Measurements from ENCODE around the gene ARMC5. TPM values are rescaled to one million over a fixed set of nuclear protein-coding genes. Genes with fewer than 3 reads are reported as not detected.

The ARMC5 gene
- total RNA-seq, 4 donors from 2014 or later, result 2.5 to 7.7 (median 4.4) TPM

DNA sequence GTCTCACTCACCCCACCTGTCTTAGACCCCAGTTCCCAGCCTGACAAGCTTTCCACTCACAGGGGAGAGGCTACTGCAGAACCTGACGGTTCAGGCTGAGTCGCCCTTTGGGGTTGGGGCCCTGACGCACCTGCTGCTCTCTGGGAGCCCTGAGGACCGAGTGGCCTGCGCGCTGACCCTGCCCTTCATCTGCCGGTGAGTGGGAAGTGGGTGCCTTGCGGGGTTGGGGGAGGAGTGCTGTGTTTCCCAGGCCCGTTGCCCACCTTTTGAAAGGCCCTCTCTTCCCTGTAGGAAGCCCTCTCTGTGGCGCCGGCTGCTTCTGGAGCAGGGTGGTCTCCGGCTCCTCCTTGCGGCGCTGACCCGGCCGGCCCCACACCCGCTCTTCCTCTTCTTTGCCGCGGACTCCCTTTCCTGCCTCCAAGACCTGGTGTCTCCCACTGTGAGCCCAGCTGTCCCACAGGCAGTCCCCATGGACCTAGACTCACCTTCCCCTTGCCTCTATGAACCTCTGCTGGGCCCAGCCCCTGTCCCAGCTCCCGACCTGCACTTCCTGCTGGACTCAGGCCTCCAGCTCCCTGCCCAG lies 6.6 kb downstream of the ARMC5 start:
- TF ChIP-seq, protein P1, sequence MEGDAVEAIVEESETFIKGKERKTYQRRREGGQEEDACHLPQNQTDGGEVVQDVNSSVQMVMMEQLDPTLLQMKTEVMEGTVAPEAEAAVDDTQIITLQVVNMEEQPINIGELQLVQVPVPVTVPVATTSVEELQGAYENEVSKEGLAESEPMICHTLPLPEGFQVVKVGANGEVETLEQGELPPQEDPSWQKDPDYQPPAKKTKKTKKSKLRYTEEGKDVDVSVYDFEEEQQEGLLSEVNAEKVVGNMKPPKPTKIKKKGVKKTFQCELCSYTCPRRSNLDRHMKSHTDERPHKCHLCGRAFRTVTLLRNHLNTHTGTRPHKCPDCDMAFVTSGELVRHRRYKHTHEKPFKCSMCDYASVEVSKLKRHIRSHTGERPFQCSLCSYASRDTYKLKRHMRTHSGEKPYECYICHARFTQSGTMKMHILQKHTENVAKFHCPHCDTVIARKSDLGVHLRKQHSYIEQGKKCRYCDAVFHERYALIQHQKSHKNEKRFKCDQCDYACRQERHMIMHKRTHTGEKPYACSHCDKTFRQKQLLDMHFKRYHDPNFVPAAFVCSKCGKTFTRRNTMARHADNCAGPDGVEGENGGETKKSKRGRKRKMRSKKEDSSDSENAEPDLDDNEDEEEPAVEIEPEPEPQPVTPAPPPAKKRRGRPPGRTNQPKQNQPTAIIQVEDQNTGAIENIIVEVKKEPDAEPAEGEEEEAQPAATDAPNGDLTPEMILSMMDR (IDR thresholded peaks at IDR 0.05; ENCODE audit: low read depth), result no peak

DNA sequence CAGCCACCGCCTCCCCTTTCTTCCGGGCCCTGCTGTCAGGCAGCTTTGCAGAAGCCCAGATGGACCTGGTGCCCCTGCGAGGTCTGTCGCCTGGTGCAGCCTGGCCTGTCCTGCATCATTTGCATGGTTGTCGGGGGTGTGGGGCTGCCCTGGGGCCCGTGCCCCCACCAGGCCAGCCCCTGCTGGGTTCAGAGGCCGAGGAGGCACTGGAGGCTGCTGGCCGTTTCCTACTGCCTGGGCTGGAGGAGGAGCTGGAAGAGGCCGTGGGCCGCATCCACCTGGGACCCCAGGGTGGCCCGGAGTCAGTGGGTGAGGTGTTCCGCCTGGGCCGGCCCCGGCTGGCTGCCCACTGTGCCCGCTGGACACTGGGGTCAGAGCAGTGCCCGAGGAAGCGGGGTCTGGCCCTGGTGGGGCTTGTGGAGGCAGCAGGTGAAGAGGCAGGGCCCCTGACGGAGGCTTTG lies 7.1 kb downstream of the ARMC5 start:
- TF ChIP-seq, protein P1 (IDR thresholded peaks at IDR 0.05; ENCODE audit: low read depth), result no peak

DNA sequence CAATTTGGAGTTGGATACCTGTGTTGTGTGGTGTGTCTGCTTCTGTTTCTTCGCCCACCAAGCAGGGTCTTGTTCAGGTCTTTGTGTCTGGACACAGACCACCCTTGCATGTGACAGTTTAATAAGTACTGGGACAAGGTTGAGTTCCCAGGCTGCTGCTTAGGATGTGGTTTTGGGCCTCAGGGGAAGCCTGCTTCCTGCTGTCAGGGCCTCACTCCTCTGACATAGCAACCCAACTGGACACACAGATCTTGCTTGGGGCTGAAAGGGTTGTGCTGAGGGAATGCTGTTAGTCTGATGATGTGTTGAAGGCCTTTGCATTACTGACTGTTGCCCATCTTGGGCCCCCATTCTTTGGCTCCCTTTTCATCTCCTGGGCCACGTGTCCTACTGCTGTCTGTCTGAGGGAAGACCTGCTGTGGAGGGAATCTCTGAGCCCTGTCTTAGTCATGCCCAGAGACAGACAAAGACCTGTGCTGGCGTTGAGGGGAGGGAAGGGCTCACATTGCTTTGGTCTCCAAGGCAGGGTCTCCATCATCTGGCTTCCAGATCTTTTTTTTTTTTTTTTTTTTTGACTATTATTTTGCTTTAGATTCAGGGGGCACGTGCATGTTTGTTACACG lies 8.0 kb downstream of the ARMC5 start:
- TF ChIP-seq, protein P1 (IDR thresholded peaks at IDR 0.05; ENCODE audit: low read depth), result no peak

DNA sequence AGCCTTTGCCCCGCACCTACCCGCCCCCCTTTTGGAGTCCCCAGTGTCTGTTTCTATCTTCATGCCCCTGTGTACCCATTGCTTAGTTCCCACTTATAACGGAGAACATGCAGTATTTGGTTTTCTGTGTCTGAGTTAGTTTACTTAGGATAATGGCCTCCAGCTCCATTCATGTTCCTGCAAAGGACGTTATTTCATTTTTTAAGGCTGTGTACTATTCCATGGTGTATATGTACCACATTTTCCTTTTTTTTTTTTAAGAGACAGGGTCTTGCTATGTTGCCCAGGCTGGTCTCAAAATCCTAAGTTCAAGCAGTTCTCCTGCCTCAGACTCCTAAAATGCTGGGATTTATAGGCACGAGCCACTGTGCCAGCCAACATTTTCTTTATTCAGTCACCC lies 8.6 kb downstream of the ARMC5 start:
- TF ChIP-seq, protein P1 (IDR thresholded peaks at IDR 0.05; ENCODE audit: low read depth), result no peak

DNA sequence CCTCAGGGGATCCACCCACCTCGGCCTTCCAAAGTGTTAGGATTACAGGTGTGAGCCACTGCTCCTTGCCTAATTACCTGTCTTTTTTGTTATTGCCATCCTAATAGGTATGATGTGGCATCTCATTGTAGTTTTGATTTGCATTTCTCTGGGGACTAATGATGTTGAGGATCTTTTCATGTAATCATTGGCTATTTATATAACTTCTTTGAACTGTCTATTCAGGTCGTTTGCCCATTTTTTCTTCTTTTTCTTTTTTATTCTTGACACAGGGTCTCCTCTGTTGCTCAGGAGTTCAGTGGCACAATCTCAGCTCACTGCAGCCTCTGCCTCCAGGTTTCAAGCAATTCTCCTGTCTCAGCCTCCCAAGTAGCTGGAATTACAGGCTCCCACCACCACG lies 11.3 kb downstream of the ARMC5 start:
- TF ChIP-seq, protein P1 (IDR thresholded peaks at IDR 0.05; ENCODE audit: low read depth), result no peak

DNA sequence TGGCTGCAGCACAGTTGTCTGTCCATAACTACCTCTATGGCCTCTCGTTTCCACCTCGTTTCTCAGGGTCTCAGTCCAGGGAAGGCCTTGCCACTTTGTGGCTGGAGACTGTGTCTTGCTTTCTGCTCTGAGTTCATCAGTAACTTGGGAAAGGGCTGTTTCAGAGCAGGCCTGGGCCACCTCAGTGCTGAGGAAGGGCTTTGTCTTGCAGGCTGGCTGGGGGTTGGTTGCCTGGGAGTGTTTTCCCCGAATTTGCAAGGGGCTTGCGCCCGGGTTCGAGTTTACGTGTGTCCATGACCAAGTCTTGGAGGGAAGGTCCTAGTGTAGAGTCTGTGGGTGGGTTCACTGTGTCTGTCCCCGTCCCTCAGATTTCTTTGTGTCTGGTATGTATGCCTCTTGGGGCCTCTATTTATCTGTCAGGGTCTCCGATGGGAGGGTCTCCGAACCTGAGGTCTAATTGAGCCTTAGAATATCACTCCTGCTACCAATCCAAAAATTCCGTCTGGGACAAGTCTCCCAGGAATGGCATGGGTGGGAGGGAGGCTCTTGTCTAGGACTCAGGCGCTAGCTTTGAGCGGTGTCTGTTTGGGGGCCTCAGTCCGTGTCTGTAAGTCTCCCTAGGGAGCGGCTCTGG lies 12.1 kb downstream of the ARMC5 start:
- TF ChIP-seq, protein P1 (IDR thresholded peaks at IDR 0.05; ENCODE audit: low read depth), result no peak

DNA sequence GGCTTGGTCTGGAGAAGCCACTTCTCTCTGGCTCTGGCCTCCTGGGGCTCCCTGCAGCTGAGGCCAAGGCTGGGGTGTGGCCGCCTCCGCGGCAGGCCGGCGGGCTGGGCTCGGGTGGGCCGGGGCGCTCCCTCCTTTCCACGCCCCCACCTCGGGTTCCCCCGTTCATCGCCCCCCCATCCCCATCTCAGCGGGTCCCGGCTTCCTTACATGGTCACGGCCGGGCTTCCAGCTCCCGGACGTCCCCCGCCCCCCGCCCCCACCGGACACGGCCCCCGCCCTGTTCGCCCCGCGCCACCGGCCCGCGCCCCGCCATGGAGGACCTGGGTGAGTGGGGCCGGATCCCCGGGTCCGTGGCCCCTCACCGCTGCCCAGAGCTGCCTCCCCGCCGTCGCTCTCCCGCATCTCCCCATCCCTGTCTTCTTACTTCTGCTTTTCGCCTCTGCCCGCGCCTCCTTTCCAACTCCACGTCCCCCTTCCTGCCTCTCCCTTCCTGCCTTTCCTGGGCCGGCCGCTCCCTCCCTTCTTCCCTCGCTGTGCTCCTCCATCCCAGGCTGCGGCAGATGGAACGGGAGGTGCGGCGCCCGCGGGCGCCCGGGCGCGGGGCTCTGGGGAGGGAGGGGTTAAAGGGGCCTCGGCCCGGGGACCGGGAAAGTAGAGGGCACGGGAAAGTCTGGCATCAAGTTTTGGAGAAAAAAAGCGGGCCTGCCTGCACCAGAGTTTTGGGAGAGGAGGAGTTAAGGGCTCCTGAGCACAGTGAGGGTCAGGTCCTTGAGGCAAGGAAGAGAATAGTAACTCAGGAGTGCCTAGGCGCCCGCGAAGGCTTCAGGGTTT lies 12.8 kb downstream of the ARMC5 start, which contains the start of gene TGFB1I1:
Gene TGFB1I1, plus strand, starts transcription at position 278 of the 834 bp plus-strand sequence. Its CDS starts 37 bp downstream, at position 315.
- TF ChIP-seq, protein P1 (IDR thresholded peaks at IDR 0.05; ENCODE audit: low read depth), result no peak
